ENCODE results near the gene MAP3K5. TPM values are rescaled to one million over a fixed set of nuclear protein-coding genes. Genes with fewer than 3 reads are reported as not detected.

MAP3K5 gene
- total and polyA plus RNA-seq, 9 of the 15 experiments (the other 6 are each of a cell fraction or from before 2014, with no cell fraction given) = 2.2 to 13.0 (median 9.9) TPM

GRCh38 chr6:136511397-136511796 lies 280.9 kb downstream of the MAP3K5 start (continued):
- TF ChIP-seq, protein P1, sequence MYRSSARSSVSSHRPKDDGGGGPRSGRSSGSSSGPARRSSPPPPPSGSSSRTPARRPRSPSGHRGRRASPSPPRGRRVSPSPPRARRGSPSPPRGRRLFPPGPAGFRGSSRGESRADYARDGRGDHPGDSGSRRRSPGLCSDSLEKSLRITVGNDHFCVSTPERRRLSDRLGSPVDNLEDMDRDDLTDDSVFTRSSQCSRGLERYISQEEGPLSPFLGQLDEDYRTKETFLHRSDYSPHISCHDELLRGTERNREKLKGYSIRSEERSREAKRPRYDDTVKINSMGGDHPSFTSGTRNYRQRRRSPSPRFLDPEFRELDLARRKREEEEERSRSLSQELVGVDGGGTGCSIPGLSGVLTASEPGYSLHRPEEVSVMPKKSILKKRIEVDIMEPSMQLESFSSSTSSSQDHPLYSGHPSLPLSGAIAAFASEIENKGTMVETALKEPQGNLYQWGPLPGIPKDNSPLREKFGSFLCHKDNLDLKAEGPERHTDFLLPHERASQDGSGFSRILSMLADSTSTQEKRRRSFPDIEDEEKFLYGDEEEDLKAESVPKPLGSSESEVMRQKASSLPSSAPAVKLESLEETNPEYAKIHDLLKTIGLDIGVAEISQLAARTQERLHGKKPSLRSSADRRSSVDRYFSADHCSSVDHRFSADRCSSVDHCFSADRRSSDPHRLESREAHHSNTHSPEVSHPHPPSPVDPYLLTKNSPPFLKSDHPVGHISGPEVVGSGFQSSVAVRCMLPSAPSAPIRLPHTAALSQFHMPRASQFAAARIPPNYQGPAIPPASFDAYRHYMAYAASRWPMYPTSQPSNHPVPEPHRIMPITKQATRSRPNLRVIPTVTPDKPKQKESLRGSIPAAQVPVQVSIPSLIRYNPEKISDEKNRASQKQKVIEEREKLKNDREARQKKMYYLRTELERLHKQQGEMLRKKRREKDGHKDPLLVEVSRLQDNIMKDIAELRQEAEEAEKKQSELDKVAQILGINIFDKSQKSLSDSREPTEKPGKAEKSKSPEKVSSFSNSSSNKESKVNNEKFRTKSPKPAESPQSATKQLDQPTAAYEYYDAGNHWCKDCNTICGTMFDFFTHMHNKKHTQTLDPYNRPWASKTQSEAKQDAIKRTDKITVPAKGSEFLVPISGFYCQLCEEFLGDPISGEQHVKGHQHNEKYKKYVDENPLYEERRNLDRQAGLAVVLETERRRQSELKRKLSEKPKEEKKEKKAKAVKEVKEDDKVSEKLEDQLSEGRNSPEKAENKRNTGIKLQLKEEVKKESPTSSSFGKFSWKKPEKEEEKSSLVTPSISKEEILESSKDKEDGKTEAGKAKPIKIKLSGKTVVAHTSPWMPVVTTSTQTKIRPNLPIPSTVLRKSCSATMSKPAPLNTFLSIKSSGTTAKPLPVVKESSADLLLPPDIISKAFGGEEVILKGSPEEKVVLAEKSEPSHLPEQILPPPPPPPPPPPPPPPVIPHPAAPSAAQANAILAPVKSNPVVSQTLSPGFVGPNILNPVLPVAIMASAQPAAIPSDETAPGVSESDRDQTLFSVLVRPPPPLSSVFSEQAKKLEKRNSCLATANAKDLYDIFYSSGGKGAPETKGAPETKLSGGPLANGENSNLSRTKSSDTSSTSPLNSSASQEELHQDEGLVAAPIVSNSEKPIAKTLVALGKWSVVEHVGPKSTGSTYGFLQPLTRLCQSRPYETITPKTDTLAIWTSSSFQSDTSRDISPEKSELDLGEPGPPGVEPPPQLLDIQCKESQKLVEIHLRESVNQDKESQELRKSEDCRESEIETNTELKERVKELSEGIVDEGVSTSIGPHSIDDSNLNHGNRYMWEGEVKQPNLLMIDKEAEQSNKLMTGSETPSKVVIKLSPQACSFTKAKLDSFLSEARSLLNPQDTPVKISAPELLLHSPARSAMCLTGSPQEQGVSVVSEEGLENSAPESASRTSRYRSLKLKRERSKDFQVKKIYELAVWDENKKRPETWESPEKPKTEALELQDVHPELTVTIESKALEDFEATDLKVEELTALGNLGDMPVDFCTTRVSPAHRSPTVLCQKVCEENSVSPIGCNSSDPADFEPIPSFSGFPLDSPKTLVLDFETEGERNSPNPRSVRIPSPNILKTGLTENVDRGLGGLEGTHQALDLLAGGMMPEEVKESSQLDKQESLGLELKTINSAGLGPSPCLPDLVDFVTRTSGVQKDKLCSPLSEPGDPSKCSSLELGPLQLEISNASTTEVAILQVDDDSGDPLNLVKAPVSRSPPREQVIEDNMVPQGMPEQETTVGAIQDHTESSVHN (IDR thresholded peaks at IDR 0.05; ENCODE audit: borderline replicate concordance in 1 of 2, low read depth in 1 of 2) = no peak
- TF ChIP-seq HMG20B (CRISPR knock-in tag; IDR thresholded peaks at IDR 0.05) (no peak), COPS2 (conservative IDR thresholded peaks at IDR 0.05) (no peak), BCL6 (CRISPR knock-in tag; IDR thresholded peaks at IDR 0.05) (no peak), POLR3A (IDR thresholded peaks at IDR 0.05; ENCODE audit: borderline replicate concordance, extremely low read depth, insufficient read depth, insufficient read length) (no peak)
